Calu3 (cell line): ENCODE measurements around the gene ARHGAP32. TPM values are rescaled to one million over a fixed set of nuclear protein-coding genes. Genes with fewer than 3 reads are reported as not detected.
"Not testable (repeated sequence)": the region's sequence is repeated elsewhere in the genome, so short reads cannot be mapped to it uniquely, and the experiment has no call there.

Experiments
- BruUV-seq: library from RNA; stranded (reverse); fragments of 400-500 nt; replicated peaks from 2 replicates; lab custom pipeline; 2021; lab: Mats Ljungman, UMichigan
- CTCF ChIA-PET: fragments of 300-600 bp; sonication (Branson Sonifier 250); formaldehyde crosslinking; loops from one replicate; lab custom pipeline; 2022; ENCODE audit warnings: antibody characterized with exemption; lab: Charles Lee
- DNase-seq: peaks from one replicate; pipeline ENCODE4 v3.0.0; 2022
- H3K27ac Mint-ChIP-seq: one replicate; pipeline ENCODE4 v1.8.0; 2022; ENCODE audit warnings: mixed read lengths; ENCODE audit not compliant: unreplicated experiment
- H3K27me3 Mint-ChIP-seq: one replicate; pipeline ENCODE4 v1.8.0; 2022; ENCODE audit warnings: mixed read lengths; ENCODE audit not compliant: unreplicated experiment
- H3K36me3 Mint-ChIP-seq: one replicate; pipeline ENCODE4 v1.8.0; 2022; ENCODE audit warnings: mild to moderate bottlenecking, moderate library complexity, mixed read lengths; ENCODE audit not compliant: insufficient read depth, unreplicated experiment
- H3K4me1 Mint-ChIP-seq: one replicate; pipeline ENCODE4 v1.8.0; 2022; ENCODE audit warnings: mild to moderate bottlenecking, low read depth, mixed read lengths; ENCODE audit not compliant: unreplicated experiment
- H3K4me3 Mint-ChIP-seq: one replicate; pipeline ENCODE4 v1.8.0; 2022; ENCODE audit warnings: mild to moderate bottlenecking, low read depth, moderate library complexity, mixed read lengths; ENCODE audit not compliant: unreplicated experiment
- H3K9me3 Mint-ChIP-seq: one replicate; pipeline ENCODE4 v1.8.0; 2022; ENCODE audit warnings: low read depth, mixed read lengths; ENCODE audit not compliant: unreplicated experiment
- intact Hi-C: fragments of 100-400 bp; cut with micrococcal nuclease; formaldehyde crosslinking; loops from one replicate; pipeline ENCODE4 v1.10.0; 2022; ENCODE audit not compliant: unreplicated experiment
- total RNA-seq: library from RNA; stranded (reverse); gene quantifications from 2 replicates; pipeline ENCODE4 v1.2.3, GENCODE V29; 2022
- TF ChIP-seq, protein P1 (sequence below): fragments of 200-600 bp; IDR thresholded peaks from one replicate; pipeline ENCODE4 v1.8.0; 2022; ENCODE audit warnings: antibody characterized with exemption; ENCODE audit not compliant: unreplicated experiment

Gene ARHGAP32
- total RNA-seq, 1 experiment from 2014 or later, result 40.1 TPM

GRCh38 chr11:129131316-129131715, 60.8 kb downstream of the ARHGAP32 start:
- TF ChIP-seq, protein P1, sequence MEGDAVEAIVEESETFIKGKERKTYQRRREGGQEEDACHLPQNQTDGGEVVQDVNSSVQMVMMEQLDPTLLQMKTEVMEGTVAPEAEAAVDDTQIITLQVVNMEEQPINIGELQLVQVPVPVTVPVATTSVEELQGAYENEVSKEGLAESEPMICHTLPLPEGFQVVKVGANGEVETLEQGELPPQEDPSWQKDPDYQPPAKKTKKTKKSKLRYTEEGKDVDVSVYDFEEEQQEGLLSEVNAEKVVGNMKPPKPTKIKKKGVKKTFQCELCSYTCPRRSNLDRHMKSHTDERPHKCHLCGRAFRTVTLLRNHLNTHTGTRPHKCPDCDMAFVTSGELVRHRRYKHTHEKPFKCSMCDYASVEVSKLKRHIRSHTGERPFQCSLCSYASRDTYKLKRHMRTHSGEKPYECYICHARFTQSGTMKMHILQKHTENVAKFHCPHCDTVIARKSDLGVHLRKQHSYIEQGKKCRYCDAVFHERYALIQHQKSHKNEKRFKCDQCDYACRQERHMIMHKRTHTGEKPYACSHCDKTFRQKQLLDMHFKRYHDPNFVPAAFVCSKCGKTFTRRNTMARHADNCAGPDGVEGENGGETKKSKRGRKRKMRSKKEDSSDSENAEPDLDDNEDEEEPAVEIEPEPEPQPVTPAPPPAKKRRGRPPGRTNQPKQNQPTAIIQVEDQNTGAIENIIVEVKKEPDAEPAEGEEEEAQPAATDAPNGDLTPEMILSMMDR, result no peak
- CTCF ChIA-PET, result no interaction called here
- intact Hi-C loops, result no loop called here
- H3K4me3 Mint-ChIP-seq, result no peak overlapping the region
- peak overlapping the region; percentile 66 for H3K27ac Mint-ChIP-seq
- no peaks in the 10 kb centered on the region for H3K27me3 Mint-ChIP-seq
- no peaks in the 10 kb centered on the region for H3K9me3 Mint-ChIP-seq
- H3K36me3 Mint-ChIP-seq, result no peaks in the 10 kb centered on the region
- H3K4me1 Mint-ChIP-seq, result peaks cover 13% of the 10 kb centered on the region
- DNase-seq, result no peak
- no TSS peak for BruUV-seq

DNA sequence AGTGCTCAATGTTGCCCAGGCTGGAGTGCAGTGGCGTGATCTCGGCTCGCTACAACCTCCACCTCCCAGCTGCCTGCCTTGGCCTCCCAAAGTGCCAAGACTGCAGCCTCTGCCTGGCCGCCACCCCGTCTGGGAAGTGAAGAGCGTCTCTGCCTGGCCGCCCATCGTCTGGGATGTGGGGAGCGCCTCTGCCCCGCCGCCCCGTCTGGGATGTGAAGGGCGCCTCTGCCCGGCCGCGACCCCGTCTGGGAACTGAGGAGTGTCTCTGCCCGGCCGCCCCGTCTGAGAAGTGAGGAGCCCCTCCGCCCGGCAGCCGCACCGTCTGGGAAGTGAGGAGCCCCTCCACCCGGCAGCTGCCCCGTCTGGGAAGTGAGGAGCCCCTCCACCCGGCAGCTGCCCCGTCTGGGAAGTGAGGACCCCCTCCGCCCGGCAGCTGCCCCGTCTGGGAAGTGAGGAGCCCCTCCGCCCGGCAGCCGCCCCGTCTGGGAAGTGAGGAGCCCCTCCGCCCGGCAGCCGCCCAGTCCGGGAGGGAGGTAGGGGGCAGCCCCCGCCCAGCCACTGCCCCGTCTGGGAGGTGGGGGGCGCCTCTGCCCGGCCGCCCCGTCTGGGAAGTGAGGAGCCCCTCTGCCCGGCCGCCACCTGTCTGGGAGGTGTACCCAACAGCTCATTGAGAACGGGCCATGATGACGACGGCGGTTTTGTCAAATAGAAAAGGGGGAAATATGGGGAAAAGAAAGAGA, 63.1 kb downstream of the ARHGAP32 start:
- H3K4me3 Mint-ChIP-seq, H3K36me3 Mint-ChIP-seq, H3K27me3 Mint-ChIP-seq, DNase-seq, CTCF ChIA-PET, H3K9me3 Mint-ChIP-seq, BruUV-seq, H3K27ac Mint-ChIP-seq, intact Hi-C loops: not testable (repeated sequence)
- peaks cover 13% of the 10 kb centered on the region for H3K4me1 Mint-ChIP-seq

DNA sequence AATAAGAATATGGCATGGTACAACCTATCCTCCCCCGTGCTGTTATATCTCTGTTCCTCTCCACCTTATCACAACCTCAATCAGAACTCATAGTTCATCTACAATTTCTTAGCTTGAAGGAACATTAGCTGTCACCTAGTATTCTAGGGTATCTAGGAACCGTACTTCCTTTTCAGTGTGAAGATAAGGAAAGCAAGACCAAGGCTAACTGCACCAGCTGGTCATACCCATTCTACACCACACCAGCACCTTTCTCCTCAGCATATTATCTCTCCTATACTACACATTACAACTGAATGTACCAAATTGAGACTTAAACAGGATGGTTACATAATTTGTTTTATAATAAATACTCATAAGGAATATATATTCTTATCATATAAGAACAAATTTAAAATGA, 73.1 kb downstream of the ARHGAP32 start:
- no peak overlapping the region for H3K27ac Mint-ChIP-seq
- DNase-seq, result no peak
- no peaks in the 10 kb centered on the region for H3K9me3 Mint-ChIP-seq
- CTCF ChIA-PET, result interaction anchor here (0.6 to 1.0 kb wide), 3 partner anchors 105 to 216 kb away, joined by 4 to 8 read pairs (median 4); no protein-coding TSS in a partner anchor
- H3K36me3 Mint-ChIP-seq, result peaks cover 1% of the 10 kb centered on the region
- intact Hi-C loops, result loop anchor here (5.0 kb wide), 4 partner anchors 73 to 633 kb away; partner anchors contain the start of gene ARHGAP32
- no peaks in the 10 kb centered on the region for H3K27me3 Mint-ChIP-seq
- peaks cover 31% of the 10 kb centered on the region for H3K4me1 Mint-ChIP-seq
- H3K4me3 Mint-ChIP-seq, result no peak overlapping the region
- BruUV-seq, result no TSS peak
- TF ChIP-seq, protein P1, result no peak

DNA sequence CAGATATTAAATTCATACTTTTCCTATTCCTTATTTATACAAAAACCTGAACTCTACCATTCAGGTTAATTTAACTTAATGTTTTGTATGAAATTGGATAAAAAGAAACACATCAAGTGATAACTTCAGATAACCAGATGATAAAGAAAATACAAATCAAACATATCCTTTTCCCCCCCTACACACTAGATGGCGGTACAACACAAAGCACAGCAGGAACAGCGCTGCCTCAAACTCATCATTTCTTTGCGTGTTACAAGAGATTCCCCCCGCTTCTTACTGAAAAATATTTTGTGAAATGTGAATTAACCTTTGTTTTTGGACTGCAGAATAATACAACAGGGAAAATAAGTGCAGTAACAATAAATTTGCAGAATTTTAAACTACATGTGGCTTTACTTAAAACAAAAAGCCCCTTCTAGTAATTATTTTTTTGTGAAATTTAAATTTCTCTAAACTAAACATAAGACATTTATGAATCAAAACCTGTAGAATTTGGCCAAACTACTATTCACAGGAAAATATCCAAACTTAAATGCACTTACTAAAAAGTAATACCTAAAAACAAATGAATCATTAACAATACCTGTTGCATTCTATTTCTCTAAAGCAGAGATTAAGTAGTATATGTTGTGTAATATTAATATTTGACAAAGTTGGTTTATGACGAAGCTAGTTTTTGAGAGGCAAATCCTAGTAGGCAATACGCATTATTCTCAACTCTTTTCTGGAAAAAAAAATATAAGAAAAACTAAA, 74.4 kb downstream of the ARHGAP32 start:
- CTCF ChIA-PET, result interaction anchor here (0.6 kb wide), 1 partner anchor 144 kb away, joined by 3 read pairs; no protein-coding TSS in a partner anchor
- no TSS peak for BruUV-seq
- TF ChIP-seq, protein P1, result peak; percentile 69
- H3K27me3 Mint-ChIP-seq, result no peaks in the 10 kb centered on the region
- H3K27ac Mint-ChIP-seq, result no peak overlapping the region
- H3K36me3 Mint-ChIP-seq, result peaks cover 7% of the 10 kb centered on the region
- H3K4me1 Mint-ChIP-seq, result peaks cover 31% of the 10 kb centered on the region
- H3K9me3 Mint-ChIP-seq, result no peaks in the 10 kb centered on the region
- H3K4me3 Mint-ChIP-seq, result no peak overlapping the region
- intact Hi-C loops, result loop anchor here (1.0 to 5.0 kb wide), 6 partner anchors 75 to 635 kb away; partner anchors contain the start of gene ARHGAP32
- peak; percentile 49 for DNase-seq
